Esophagus muscularis mucosa (tissue), 4 donors: ENCODE results near the gene IGFBP5. TPM values are rescaled to one million over a fixed set of nuclear protein-coding genes. Genes with fewer than 3 reads are reported as not detected.

Experiments used
- DNase-seq: peaks from one replicate; pipeline ENCODE4 v3.0.0-alpha.2; 2017; ENCODE audit errors: extremely low spot score
- H3K27ac ChIP-seq, 4 donors: fragments of 200-600 bp; sonication (generic); replicated peaks in 1 of 4; 1 replicate in 3 of 4; 2 replicates in 1 of 4; pipeline ENCODE4 v1.5.1; 2016 to 2019; ENCODE audit warnings: mild to moderate bottlenecking in 1 of 4
- H3K27me3 ChIP-seq, 4 donors: fragments of 200-600 bp; sonication (generic); one replicate each; pipeline versions ENCODE4 v1.5.1 to v1.6.0; 2016 to 2019
- H3K36me3 ChIP-seq, 4 donors: fragments of 200-600 bp; sonication (generic); one replicate each; pipeline ENCODE4 v1.5.1; 2016 to 2019
- H3K4me1 ChIP-seq, 4 donors: fragments of 200-600 bp; sonication (generic); one replicate each; pipeline ENCODE4 v1.5.1; 2016 to 2019
- H3K4me3 ChIP-seq, 4 donors: fragments of 200-600 bp; sonication (generic); 1 replicate in 2 of 4; 2 replicates in 2 of 4; pipeline ENCODE4 v1.5.1; 2016 to 2019; ENCODE audit warnings: mild to moderate bottlenecking in 4 of 4, moderate library complexity in 1 of 4
- H3K9me3 ChIP-seq, 4 donors: fragments of 200-600 bp; sonication (generic); 1 replicate in 3 of 4; 2 replicates in 1 of 4; pipeline ENCODE4 v1.5.1; 2016 to 2019
- EP300 ChIP-seq: sonication (generic); formaldehyde crosslinking; IDR thresholded peaks from one replicate; pipeline ENCODE4 v1.6.1; 2017; ENCODE audit warnings: antibody characterized with exemption
- POLR2A ChIP-seq: fragments of 450-650 bp; IDR thresholded peaks from one replicate; pipeline ENCODE4 v1.6.1; 2017; ENCODE audit warnings: antibody characterized with exemption, moderate library complexity, mild to moderate bottlenecking, low read depth
- POLR2AphosphoS5 ChIP-seq, 2 donors: sonication (generic); formaldehyde crosslinking; IDR thresholded peaks; one replicate each; pipeline ENCODE4 v1.6.1; 2017; ENCODE audit warnings: antibody characterized with exemption in 2 of 2
- WGBS: methylation state at CpG from one replicate; pipeline ENCODE4 v1.1.5; 2018; 5-methylcytosine and 5-hydroxymethylcytosine counted together
- intact Hi-C: fragments of 100-400 bp; cut with DNase I; formaldehyde crosslinking; loops from one replicate; pipeline ENCODE4 v1.15.1; 2023
- total RNA-seq, 4 donors: library from RNA; depleted of rRNA; stranded (reverse); fragments of >200 nt; gene quantifications; one replicate each; pipeline versions ENCODE4 v1.1.0 to v1.2.1, GENCODE V29; 2016
- TF ChIP-seq, protein P1 (sequence below), 3 experiments: fragments of 200-600 bp in 2 of 3; fragments of 450-650 bp in 1 of 3; sonication (generic) in 2 of 3; IDR thresholded peaks; one replicate each; pipeline ENCODE4 v1.5.1; 2017 to 2019; ENCODE audit warnings: antibody characterized with exemption in 3 of 3, mild to moderate bottlenecking in 2 of 3, moderate library complexity in 1 of 3

Gene IGFBP5
- total RNA-seq, 4 donors from 2014 or later = 547 to 1,471 (median 705) TPM

GRCh38 chr2:216666461-216667233 lies 28.7 kb downstream of the IGFBP5 start:
- WGBS = 27% methylated on average over 4 of the region's 9 CpGs
- Histone ChIP-seq H3K27ac (peak overlapping the region in 3 of 4 donors; percentile 61 to 70 (median 70)), H3K27me3 (no peaks in the 10 kb centered on the region), H3K4me3 (no peak overlapping the region), H3K36me3 (peaks cover 0 to 24% (median 20%) of the 10 kb centered on the region in 4 donors), H3K4me1 (peaks cover 19 to 31% (median 25%) of the 10 kb centered on the region in 4 donors), H3K9me3 (no peaks in the 10 kb centered on the region)
- intact Hi-C loops = loop anchor here (1.0 kb wide), 1 partner anchor 147 kb away; no protein-coding TSS in a partner anchor
- DNase-seq = no peak
- TF ChIP-seq EP300 (no peak), POLR2AphosphoS5 (IDR thresholded peaks at IDR 0.05) (peak; percentile 46 to 60), POLR2A (no peak)
- TF ChIP-seq, protein P1, sequence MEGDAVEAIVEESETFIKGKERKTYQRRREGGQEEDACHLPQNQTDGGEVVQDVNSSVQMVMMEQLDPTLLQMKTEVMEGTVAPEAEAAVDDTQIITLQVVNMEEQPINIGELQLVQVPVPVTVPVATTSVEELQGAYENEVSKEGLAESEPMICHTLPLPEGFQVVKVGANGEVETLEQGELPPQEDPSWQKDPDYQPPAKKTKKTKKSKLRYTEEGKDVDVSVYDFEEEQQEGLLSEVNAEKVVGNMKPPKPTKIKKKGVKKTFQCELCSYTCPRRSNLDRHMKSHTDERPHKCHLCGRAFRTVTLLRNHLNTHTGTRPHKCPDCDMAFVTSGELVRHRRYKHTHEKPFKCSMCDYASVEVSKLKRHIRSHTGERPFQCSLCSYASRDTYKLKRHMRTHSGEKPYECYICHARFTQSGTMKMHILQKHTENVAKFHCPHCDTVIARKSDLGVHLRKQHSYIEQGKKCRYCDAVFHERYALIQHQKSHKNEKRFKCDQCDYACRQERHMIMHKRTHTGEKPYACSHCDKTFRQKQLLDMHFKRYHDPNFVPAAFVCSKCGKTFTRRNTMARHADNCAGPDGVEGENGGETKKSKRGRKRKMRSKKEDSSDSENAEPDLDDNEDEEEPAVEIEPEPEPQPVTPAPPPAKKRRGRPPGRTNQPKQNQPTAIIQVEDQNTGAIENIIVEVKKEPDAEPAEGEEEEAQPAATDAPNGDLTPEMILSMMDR (IDR thresholded peaks at IDR 0.05) = peak; percentile 98 to 99 (median 99)

GRCh38 chr2:216665717-216666116 lies 29.6 kb downstream of the IGFBP5 start:
- 26% methylated on average over 6 of the region's 12 CpGs for WGBS
- intact Hi-C loops = loop anchor here (1.0 kb wide), 1 partner anchor 146 kb away; no protein-coding TSS in a partner anchor
- TF ChIP-seq, protein P1 (IDR thresholded peaks at IDR 0.05) = peak in 1 of 3 experiments; percentile 7
- no peak for TF ChIP-seq POLR2A
- peak overlapping the region; percentile 55 to 70 (median 66) for H3K27ac ChIP-seq
- H3K36me3 ChIP-seq = peaks cover 0 to 34% (median 29%) of the 10 kb centered on the region in 4 donors
- no peak overlapping the region for H3K4me3 ChIP-seq
- no peaks in the 10 kb centered on the region for H3K9me3 ChIP-seq
- no peak for DNase-seq
- H3K4me1 ChIP-seq = peaks cover 19 to 37% (median 25%) of the 10 kb centered on the region in 4 donors
- H3K27me3 ChIP-seq = no peaks in the 10 kb centered on the region

GRCh38 chr2:216665242-216665641 lies 30.1 kb downstream of the IGFBP5 start:
- H3K9me3 ChIP-seq = no peaks in the 10 kb centered on the region
- no peak for DNase-seq
- no peak overlapping the region for H3K4me3 ChIP-seq
- H3K27me3 ChIP-seq = no peaks in the 10 kb centered on the region
- H3K36me3 ChIP-seq = peaks cover 0 to 38% (median 33%) of the 10 kb centered on the region in 4 donors
- H3K4me1 ChIP-seq = peaks cover 19 to 37% (median 25%) of the 10 kb centered on the region in 4 donors
- intact Hi-C loops = no loop called here
- 13% methylated on average over 6 of the region's 7 CpGs for WGBS
- TF ChIP-seq EP300 = no peak
- TF ChIP-seq, protein P1 (IDR thresholded peaks at IDR 0.05) = no peak
- TF ChIP-seq POLR2A = no peak
- peak; percentile 58 to 66 for TF ChIP-seq POLR2AphosphoS5 (IDR thresholded peaks at IDR 0.05)
- H3K27ac ChIP-seq = peak overlapping the region; percentile 55 to 70 (median 66)

- H3K36me3 ChIP-seq = peaks cover 0 to 38% (median 34%) of the 10 kb centered on the region in 4 donors
- peak overlapping the region; percentile 55 to 70 (median 66) for H3K27ac ChIP-seq
- no peak overlapping the region for H3K4me3 ChIP-seq
- no peaks in the 10 kb centered on the region for H3K27me3 ChIP-seq
- no peaks in the 10 kb centered on the region for H3K9me3 ChIP-seq
- DNase-seq = no peak
- 65% methylated on average over 6 of the region's 6 CpGs for WGBS
- peaks cover 19 to 37% (median 25%) of the 10 kb centered on the region in 4 donors for H3K4me1 ChIP-seq
- intact Hi-C loops = no loop called here
- TF ChIP-seq POLR2A (no peak), EP300 (no peak), POLR2AphosphoS5 (IDR thresholded peaks at IDR 0.05) (no peak)
- TF ChIP-seq, protein P1 (IDR thresholded peaks at IDR 0.05) = no peak
These were observed 30.7 kb downstream of the IGFBP5 start for GRCh38 chr2:216664593-216665034.
